WTC11 (cell line): ENCODE data around the gene CT47B1. TPM values are rescaled to one million over a fixed set of nuclear protein-coding genes. Genes with fewer than 3 reads are reported as not detected.

ENCODE experiments used
- ATAC-seq: fragments of 200-7000 bp; cut with Tn5 transposase; 2 replicates; pipeline ENCODE4 v1.10.0; 2021; ENCODE audit warnings: mild to moderate bottlenecking, moderate library complexity
- CTCF ChIA-PET: fragments of 300-600 bp; sonication (Branson Sonifier 250); formaldehyde crosslinking; loops from one replicate; lab custom pipeline; 2021; ENCODE audit warnings: antibody characterized with exemption; lab: Charles Lee
- POLR2A ChIA-PET: fragments of 350-600 bp; sonication (Branson Sonifier 250); formaldehyde crosslinking; loops from one replicate; lab custom pipeline; 2021; ENCODE audit warnings: antibody characterized with exemption; lab: Charles Lee
- DNase-seq: peaks from one replicate; pipeline ENCODE4 v3.0.0; 2021; ENCODE audit warnings: low spot score
- H3K27ac Mint-ChIP-seq: 2 replicates; pipeline ENCODE4 v1.8.0; 2021; ENCODE audit warnings: mixed read lengths
- H3K27me3 Mint-ChIP-seq: 2 replicates; pipeline ENCODE4 v1.8.0; 2021; ENCODE audit warnings: low read depth, mild to moderate bottlenecking, moderate library complexity, mixed read lengths
- H3K36me3 Mint-ChIP-seq: 2 replicates; pipeline ENCODE4 v1.8.0; 2021; ENCODE audit warnings: mixed read lengths
- H3K4me1 Mint-ChIP-seq: 2 replicates; pipeline ENCODE4 v1.8.0; 2022; ENCODE audit warnings: mixed read lengths
- H3K4me3 Mint-ChIP-seq: 2 replicates; pipeline ENCODE4 v1.8.0; 2021; ENCODE audit warnings: mild to moderate bottlenecking, moderate library complexity, mixed read lengths
- H3K9me3 Mint-ChIP-seq: 2 replicates; pipeline ENCODE4 v1.8.0; 2021; ENCODE audit warnings: mixed read lengths
- ARID4B ChIP-seq: sonication (generic); formaldehyde crosslinking; IDR thresholded peaks from 2 replicates; pipeline ENCODE4 v1.8.0; 2023; ENCODE audit warnings: missing genetic modification reagents, mild to moderate bottlenecking, borderline replicate concordance
- CBFB ChIP-seq: sonication (generic); formaldehyde crosslinking; IDR thresholded peaks from 2 replicates; pipeline ENCODE4 v1.8.1; 2022; ENCODE audit warnings: mild to moderate bottlenecking, low read depth, missing genetic modification reagents
- CREM ChIP-seq: sonication (generic); formaldehyde crosslinking; IDR thresholded peaks from 2 replicates; pipeline ENCODE4 v1.8.1; 2022; ENCODE audit warnings: mild to moderate bottlenecking, missing genetic modification reagents, moderate library complexity
- ERG ChIP-seq: fragments of 250-450 bp; sonication (Bioruptor Pico); IDR thresholded peaks from 2 replicates; pipeline ENCODE4 v1.8.0; 2021; ENCODE audit warnings: mild to moderate bottlenecking
- FOXJ3 ChIP-seq: sonication (generic); formaldehyde crosslinking; IDR thresholded peaks from 2 replicates; pipeline ENCODE4 v1.9.0; 2021; ENCODE audit warnings: missing genetic modification reagents, mild to moderate bottlenecking, borderline replicate concordance
- GABPB1 ChIP-seq: sonication (generic); formaldehyde crosslinking; IDR thresholded peaks from 2 replicates; pipeline ENCODE4 v1.8.1; 2023; ENCODE audit warnings: mild to moderate bottlenecking, missing genetic modification reagents
- MAX ChIP-seq: sonication (generic); formaldehyde crosslinking; IDR thresholded peaks from 2 replicates; pipeline ENCODE4 v1.8.0; 2022; ENCODE audit warnings: mild to moderate bottlenecking, missing genetic modification reagents
- MLX ChIP-seq: sonication (generic); formaldehyde crosslinking; IDR thresholded peaks from 2 replicates; pipeline ENCODE4 v1.8.1; 2023; ENCODE audit warnings: mild to moderate bottlenecking, missing genetic modification reagents, moderate library complexity
- NFYB ChIP-seq: sonication (generic); formaldehyde crosslinking; conservative IDR thresholded peaks from 2 replicates; pipeline ENCODE4 v1.8.0; 2022; ENCODE audit warnings: low read depth, missing genetic modification reagents
- NR1H2 ChIP-seq: sonication (generic); formaldehyde crosslinking; IDR thresholded peaks from 2 replicates; pipeline ENCODE4 v1.9.0; 2021; ENCODE audit warnings: mild to moderate bottlenecking, moderate library complexity, missing genetic modification reagents
- RELA ChIP-seq: sonication (generic); formaldehyde crosslinking; IDR thresholded peaks from 2 replicates; pipeline ENCODE4 v1.8.1; 2022; ENCODE audit warnings: missing genetic modification reagents, mild to moderate bottlenecking, borderline replicate concordance
- SMAD4 ChIP-seq: sonication (generic); formaldehyde crosslinking; IDR thresholded peaks from 2 replicates; pipeline ENCODE4 v1.8.0; 2022; ENCODE audit warnings: mild to moderate bottlenecking, missing genetic modification reagents
- TEAD1 ChIP-seq: sonication (generic); formaldehyde crosslinking; IDR thresholded peaks from 2 replicates; pipeline ENCODE4 v1.8.0; 2022; ENCODE audit warnings: mild to moderate bottlenecking, missing genetic modification reagents
- ZBTB21 ChIP-seq: sonication (generic); formaldehyde crosslinking; IDR thresholded peaks from 2 replicates; pipeline ENCODE4 v1.8.1; 2023; ENCODE audit warnings: mild to moderate bottlenecking, missing genetic modification reagents, borderline replicate concordance
- ZNF138 ChIP-seq: sonication (generic); formaldehyde crosslinking; conservative IDR thresholded peaks from 2 replicates; pipeline ENCODE4 v1.8.1; 2022; ENCODE audit warnings: mild to moderate bottlenecking, moderate library complexity, missing genetic modification reagents
- ZNF671 ChIP-seq: fragments of 250-450 bp; sonication (Bioruptor Pico); IDR thresholded peaks from 2 replicates; pipeline ENCODE4 v1.8.0; 2021; ENCODE audit warnings: mild to moderate bottlenecking
- total RNA-seq: library from RNA; stranded (reverse); gene quantifications from 3 replicates; pipeline ENCODE4 v1.2.3, GENCODE V29; 2021
- TF ChIP-seq, protein P1 (sequence below): fragments of 250-450 bp; sonication (Bioruptor Pico); conservative IDR thresholded peaks from 2 replicates; pipeline ENCODE4 v1.9.0; 2021; ENCODE audit warnings: mild to moderate bottlenecking
- TF ChIP-seq, protein P2 (sequence below): sonication (generic); formaldehyde crosslinking; IDR thresholded peaks from 2 replicates; pipeline ENCODE4 v1.8.1; 2022; ENCODE audit warnings: missing genetic modification reagents, borderline replicate concordance
- TF ChIP-seq, protein P3 (sequence below): sonication (generic); formaldehyde crosslinking; IDR thresholded peaks from 2 replicates; pipeline ENCODE4 v1.8.0; 2022; ENCODE audit warnings: mild to moderate bottlenecking, missing genetic modification reagents

Gene CT47B1
- total RNA-seq, 1 experiment from 2014 or later, result not detected

- Mint-ChIP-seq H3K36me3 (no peaks in the 10 kb centered on the region), H3K27ac (no peak overlapping the region), H3K4me3 (no peak overlapping the region), H3K4me1 (no peaks in the 10 kb centered on the region), H3K27me3 (peaks cover 88% of the 10 kb centered on the region), H3K9me3 (peaks cover 11% of the 10 kb centered on the region)
- no peak for DNase-seq
- ChIA-PET POLR2A (no interaction called here), CTCF (no interaction called here)
- ATAC-seq, result 0 out of 2 replicates have a peak, but pooled peaks have one; percentile 34
- no peak for TF ChIP-seq FOXJ3 (CRISPR knock-in tag)
- TF ChIP-seq ARID4B, result no peak
- no peak for TF ChIP-seq ERG (CRISPR knock-in tag)
- no peak for TF ChIP-seq ZNF671 (CRISPR knock-in tag)
- no peak for TF ChIP-seq TEAD1 (CRISPR knock-in tag)
- TF ChIP-seq MAX (CRISPR knock-in tag), result no peak
- no peak for TF ChIP-seq CBFB
- no peak for TF ChIP-seq SMAD4
- TF ChIP-seq, protein P1, sequence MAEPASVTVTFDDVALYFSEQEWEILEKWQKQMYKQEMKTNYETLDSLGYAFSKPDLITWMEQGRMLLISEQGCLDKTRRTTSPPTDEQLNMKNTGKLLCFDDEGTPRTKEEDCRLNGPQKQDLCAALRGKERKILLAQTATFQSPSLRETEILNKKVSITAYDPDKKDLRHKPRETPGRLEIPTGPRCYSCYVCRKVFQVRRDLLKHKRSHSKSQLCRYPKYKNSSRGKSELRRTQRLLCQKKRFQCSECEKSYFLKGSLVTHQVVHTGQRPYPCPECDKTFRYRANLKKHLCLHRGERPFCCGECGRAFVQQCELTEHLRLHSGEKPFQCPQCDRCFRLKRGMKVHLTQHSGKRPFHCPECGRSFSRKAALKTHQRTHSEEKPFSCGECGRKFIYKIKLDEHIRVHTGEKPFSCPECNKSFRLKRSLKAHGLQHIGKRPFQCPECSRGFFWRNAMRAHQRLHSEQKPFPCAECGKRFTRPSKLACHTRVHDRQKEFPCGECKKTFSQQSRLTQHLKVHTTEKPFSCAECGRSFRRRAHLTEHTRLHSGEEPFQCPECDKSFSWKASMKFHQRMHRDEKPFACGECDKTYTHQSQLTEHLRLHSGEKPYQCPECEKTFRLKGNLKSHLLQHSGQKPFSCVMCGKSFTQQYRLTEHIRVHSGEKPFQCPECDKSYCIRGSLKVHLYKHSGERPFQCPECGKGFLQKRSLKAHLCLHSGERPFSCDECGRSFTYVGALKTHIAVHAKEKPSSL (CRISPR knock-in tag), result no peak
Observed at GRCh38 chrX:120840827-120841226, 34.8 kb downstream of the CT47B1 start.

- peaks cover 89% of the 10 kb centered on the region for H3K27me3 Mint-ChIP-seq
- no peaks in the 10 kb centered on the region for H3K4me1 Mint-ChIP-seq
- no peak overlapping the region for H3K27ac Mint-ChIP-seq
- H3K36me3 Mint-ChIP-seq, result no peaks in the 10 kb centered on the region
- ChIA-PET POLR2A (no interaction called here), CTCF (no interaction called here)
- peaks cover 1% of the 10 kb centered on the region; the same call in 1 of the 2 replicates for H3K9me3 Mint-ChIP-seq
- ATAC-seq, result no peak
- H3K4me3 Mint-ChIP-seq, result no peak overlapping the region
- no peak for DNase-seq
- TF ChIP-seq GABPB1 (CRISPR knock-in tag) (no peak), NFYB (no peak), ZBTB21 (no peak), RELA (CRISPR knock-in tag) (no peak), MLX (CRISPR knock-in tag) (no peak), NR1H2 (CRISPR knock-in tag) (no peak), CREM (CRISPR knock-in tag) (no peak), ZNF138 (no peak)
- TF ChIP-seq, protein P2, sequence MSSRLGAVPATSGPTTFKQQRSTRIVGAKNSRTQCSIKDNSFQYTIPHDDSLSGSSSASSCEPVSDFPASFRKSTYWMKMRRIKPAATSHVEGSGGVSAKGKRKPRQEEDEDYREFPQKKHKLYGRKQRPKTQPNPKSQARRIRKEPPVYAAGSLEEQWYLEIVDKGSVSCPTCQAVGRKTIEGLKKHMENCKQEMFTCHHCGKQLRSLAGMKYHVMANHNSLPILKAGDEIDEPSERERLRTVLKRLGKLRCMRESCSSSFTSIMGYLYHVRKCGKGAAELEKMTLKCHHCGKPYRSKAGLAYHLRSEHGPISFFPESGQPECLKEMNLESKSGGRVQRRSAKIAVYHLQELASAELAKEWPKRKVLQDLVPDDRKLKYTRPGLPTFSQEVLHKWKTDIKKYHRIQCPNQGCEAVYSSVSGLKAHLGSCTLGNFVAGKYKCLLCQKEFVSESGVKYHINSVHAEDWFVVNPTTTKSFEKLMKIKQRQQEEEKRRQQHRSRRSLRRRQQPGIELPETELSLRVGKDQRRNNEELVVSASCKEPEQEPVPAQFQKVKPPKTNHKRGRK (CRISPR knock-in tag), result no peak
- TF ChIP-seq, protein P3, sequence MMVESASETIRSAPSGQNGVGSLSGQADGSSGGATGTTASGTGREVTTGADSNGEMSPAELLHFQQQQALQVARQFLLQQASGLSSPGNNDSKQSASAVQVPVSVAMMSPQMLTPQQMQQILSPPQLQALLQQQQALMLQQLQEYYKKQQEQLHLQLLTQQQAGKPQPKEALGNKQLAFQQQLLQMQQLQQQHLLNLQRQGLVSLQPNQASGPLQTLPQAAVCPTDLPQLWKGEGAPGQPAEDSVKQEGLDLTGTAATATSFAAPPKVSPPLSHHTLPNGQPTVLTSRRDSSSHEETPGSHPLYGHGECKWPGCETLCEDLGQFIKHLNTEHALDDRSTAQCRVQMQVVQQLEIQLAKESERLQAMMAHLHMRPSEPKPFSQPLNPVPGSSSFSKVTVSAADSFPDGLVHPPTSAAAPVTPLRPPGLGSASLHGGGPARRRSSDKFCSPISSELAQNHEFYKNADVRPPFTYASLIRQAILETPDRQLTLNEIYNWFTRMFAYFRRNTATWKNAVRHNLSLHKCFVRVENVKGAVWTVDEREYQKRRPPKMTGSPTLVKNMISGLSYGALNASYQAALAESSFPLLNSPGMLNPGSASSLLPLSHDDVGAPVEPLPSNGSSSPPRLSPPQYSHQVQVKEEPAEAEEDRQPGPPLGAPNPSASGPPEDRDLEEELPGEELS, result no peak
Observed at GRCh38 chrX:120839491-120839890, 36.2 kb downstream of the CT47B1 start.
